Suprapubic skin (tissue), 4 donors: ENCODE measurements around the gene SAMD4A. TPM values are rescaled to one million over a fixed set of nuclear protein-coding genes. Genes with fewer than 3 reads are reported as not detected.

ENCODE experiments used
- DNase-seq, 2 donors: peaks; one replicate each; pipeline ENCODE4 v3.0.0-alpha.2; 2019; ENCODE audit warnings: low spot score in 2 of 2
- H3K27ac ChIP-seq: fragments of 200-600 bp; sonication (generic); one replicate; pipeline ENCODE4 v1.5.1; 2019
- H3K27me3 ChIP-seq: fragments of 200-600 bp; sonication (generic); one replicate; pipeline ENCODE4 v1.5.1; 2019
- H3K36me3 ChIP-seq: fragments of 200-600 bp; sonication (generic); one replicate; pipeline ENCODE4 v1.5.1; 2019
- H3K4me1 ChIP-seq: fragments of 200-600 bp; sonication (generic); one replicate; pipeline ENCODE4 v1.5.1; 2019
- H3K4me3 ChIP-seq: fragments of 200-600 bp; sonication (generic); one replicate; pipeline ENCODE4 v1.5.1; 2019; ENCODE audit warnings: mild to moderate bottlenecking
- H3K9me3 ChIP-seq: fragments of 200-600 bp; sonication (generic); one replicate; pipeline ENCODE4 v1.5.1; 2019
- EP300 ChIP-seq: sonication (generic); formaldehyde crosslinking; IDR thresholded peaks from one replicate; pipeline ENCODE4 v1.6.1; 2017; ENCODE audit warnings: antibody characterized with exemption
- POLR2A ChIP-seq, 2 donors: fragments of 450-650 bp; IDR thresholded peaks; one replicate each; pipeline ENCODE4 v1.6.1; 2017; ENCODE audit warnings: antibody characterized with exemption in 2 of 2, mild to moderate bottlenecking in 2 of 2, moderate library complexity in 2 of 2
- POLR2AphosphoS5 ChIP-seq, 3 donors: sonication (generic); formaldehyde crosslinking; IDR thresholded peaks; one replicate each; pipeline ENCODE4 v1.6.1; 2017; ENCODE audit warnings: antibody characterized with exemption in 3 of 3
- WGBS: methylation state at CpG from one replicate; pipeline ENCODE4 v1.1.5; 2018; 5-methylcytosine and 5-hydroxymethylcytosine counted together
- total RNA-seq, 4 donors: library from RNA; depleted of rRNA; stranded (reverse); fragments of >200 nt; gene quantifications; one replicate each; pipeline ENCODE4 v1.1.0, GENCODE V29; 2016
- TF ChIP-seq, protein P1 (sequence below), 2 donors: fragments of 200-600 bp in 1 of 2; fragments of 450-650 bp in 1 of 2; sonication (generic) in 1 of 2; IDR thresholded peaks; one replicate each; pipeline ENCODE4 v1.5.1; 2016 to 2019; ENCODE audit warnings: antibody characterized with exemption in 2 of 2, mild to moderate bottlenecking in 1 of 2, moderate library complexity in 1 of 2

Gene SAMD4A
- total RNA-seq, 4 donors from 2014 or later: 7.7 to 26.6 (median 9.7) TPM

DNA sequence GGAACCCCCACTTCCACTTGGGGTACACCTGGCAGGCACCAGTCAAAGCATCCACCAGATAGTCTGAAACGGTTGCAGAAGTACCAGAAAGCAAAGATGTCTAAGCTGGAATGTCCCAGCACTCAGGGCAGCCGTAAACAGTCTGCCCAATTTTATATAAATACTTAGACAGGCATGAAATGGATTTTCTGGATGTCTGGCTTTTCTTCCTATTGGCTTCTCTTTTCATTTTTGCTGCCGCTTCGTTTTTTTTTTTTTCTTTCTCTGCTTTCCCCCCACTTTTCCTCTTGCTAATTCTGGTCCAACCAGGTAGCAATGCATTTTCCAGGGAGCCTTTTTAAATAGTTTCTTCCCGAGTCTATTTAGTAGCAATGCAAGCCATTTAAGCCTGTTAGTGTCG lies 168.0 kb downstream of the SAMD4A start:
- no peaks in the 10 kb centered on the region for H3K27me3 ChIP-seq
- no peaks in the 10 kb centered on the region for H3K9me3 ChIP-seq
- TF ChIP-seq, protein P1, sequence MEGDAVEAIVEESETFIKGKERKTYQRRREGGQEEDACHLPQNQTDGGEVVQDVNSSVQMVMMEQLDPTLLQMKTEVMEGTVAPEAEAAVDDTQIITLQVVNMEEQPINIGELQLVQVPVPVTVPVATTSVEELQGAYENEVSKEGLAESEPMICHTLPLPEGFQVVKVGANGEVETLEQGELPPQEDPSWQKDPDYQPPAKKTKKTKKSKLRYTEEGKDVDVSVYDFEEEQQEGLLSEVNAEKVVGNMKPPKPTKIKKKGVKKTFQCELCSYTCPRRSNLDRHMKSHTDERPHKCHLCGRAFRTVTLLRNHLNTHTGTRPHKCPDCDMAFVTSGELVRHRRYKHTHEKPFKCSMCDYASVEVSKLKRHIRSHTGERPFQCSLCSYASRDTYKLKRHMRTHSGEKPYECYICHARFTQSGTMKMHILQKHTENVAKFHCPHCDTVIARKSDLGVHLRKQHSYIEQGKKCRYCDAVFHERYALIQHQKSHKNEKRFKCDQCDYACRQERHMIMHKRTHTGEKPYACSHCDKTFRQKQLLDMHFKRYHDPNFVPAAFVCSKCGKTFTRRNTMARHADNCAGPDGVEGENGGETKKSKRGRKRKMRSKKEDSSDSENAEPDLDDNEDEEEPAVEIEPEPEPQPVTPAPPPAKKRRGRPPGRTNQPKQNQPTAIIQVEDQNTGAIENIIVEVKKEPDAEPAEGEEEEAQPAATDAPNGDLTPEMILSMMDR (IDR thresholded peaks at IDR 0.05): no peak
- TF ChIP-seq EP300 (no peak), POLR2AphosphoS5 (IDR thresholded peaks at IDR 0.05) (no peak), POLR2A (IDR thresholded peaks at IDR 0.05) (no peak)
- peaks cover 26% of the 10 kb centered on the region for H3K4me1 ChIP-seq
- H3K27ac ChIP-seq: no peak overlapping the region
- WGBS: 93% methylated on average over 6 of the region's 6 CpGs
- no peaks in the 10 kb centered on the region for H3K36me3 ChIP-seq
- H3K4me3 ChIP-seq: no peak overlapping the region
- no peak for DNase-seq

DNA sequence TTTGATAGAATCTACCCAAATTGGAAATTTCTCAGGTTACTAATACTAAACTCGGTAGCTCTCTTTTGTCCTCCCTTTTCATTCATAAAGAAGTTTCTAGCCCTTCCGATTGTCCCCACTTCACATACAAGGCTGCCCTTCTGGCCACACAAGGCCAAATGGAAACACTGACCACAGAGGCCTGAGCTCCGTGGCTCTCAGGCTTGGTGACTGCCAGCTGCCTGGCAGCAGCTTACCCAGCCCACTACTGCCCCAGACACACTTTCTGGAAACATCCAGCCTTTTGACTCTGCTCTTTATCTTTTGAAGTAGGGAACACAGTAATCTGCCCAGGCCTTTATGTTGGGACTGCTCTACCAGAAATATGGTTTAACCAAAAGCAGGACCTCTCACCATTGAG lies 168.5 kb downstream of the SAMD4A start:
- no peaks in the 10 kb centered on the region for H3K9me3 ChIP-seq
- TF ChIP-seq, protein P1 (IDR thresholded peaks at IDR 0.05): no peak
- TF ChIP-seq POLR2A (IDR thresholded peaks at IDR 0.05) (no peak), POLR2AphosphoS5 (IDR thresholded peaks at IDR 0.05) (no peak), EP300 (no peak)
- H3K27me3 ChIP-seq: no peaks in the 10 kb centered on the region
- 89% methylated on average over 3 of the region's 3 CpGs for WGBS
- no peaks in the 10 kb centered on the region for H3K36me3 ChIP-seq
- no peak overlapping the region for H3K27ac ChIP-seq
- DNase-seq: no peak
- H3K4me3 ChIP-seq: no peak overlapping the region
- H3K4me1 ChIP-seq: peaks cover 26% of the 10 kb centered on the region

DNA sequence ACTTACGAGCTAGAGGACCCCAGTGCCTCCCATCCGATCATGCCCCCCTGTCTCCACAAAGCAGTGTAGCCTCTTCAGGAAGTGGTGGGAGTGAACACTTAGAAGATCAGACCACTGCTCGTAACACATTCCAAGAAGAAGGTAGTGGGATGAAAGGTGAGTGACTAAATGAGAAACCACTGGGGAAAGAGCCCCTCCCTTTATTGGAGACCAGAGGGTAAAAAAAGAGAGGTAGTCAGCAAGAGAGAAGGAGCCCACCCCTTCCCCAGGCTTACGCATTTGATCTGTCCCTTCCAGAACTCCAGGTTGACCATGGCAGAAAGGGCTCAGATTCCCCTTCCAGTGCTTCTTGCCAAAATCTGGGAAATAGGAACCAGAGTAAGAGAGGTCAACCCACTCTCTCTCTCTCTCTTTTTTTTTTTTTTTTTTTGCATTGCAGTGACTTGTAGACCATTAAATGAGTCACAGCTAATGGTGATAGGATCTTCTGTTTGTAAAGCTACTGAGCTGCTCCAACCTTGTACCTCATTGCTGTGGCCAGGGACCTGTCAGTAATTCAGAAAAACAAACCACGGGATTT lies 170.3 kb downstream of the SAMD4A start:
- H3K27me3 ChIP-seq: no peaks in the 10 kb centered on the region
- TF ChIP-seq, protein P1 (IDR thresholded peaks at IDR 0.05): no peak
- TF ChIP-seq POLR2A (IDR thresholded peaks at IDR 0.05): no peak
- no peak for TF ChIP-seq EP300
- TF ChIP-seq POLR2AphosphoS5 (IDR thresholded peaks at IDR 0.05): no peak
- H3K36me3 ChIP-seq: no peaks in the 10 kb centered on the region
- H3K4me3 ChIP-seq: no peak overlapping the region
- no peak for DNase-seq
- no peak overlapping the region for H3K27ac ChIP-seq
- peaks cover 20% of the 10 kb centered on the region for H3K4me1 ChIP-seq
- no peaks in the 10 kb centered on the region for H3K9me3 ChIP-seq
- WGBS: 79% methylated on average over 5 of the region's 5 CpGs

DNA sequence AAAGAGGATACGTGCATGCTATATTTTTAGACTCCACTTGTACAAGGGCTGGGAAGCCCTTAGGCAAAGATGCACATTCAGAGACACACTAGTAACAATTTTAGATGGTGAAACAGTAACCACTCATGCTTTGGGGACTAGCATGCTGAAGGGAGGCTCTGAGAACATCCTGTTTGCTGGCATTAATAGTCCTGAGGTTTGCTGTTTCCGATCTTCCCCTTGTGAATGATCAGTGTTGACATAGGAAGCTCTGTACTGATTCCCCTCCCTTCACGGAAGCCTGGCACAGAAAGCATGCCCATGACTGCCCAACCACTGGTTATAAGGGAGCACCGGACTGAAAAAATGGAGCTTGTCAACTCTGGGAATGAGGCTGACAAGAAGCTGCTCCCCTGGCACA lies 171.1 kb downstream of the SAMD4A start:
- Histone ChIP-seq H3K27me3 (no peaks in the 10 kb centered on the region), H3K4me3 (no peak overlapping the region), H3K9me3 (no peaks in the 10 kb centered on the region), H3K36me3 (no peaks in the 10 kb centered on the region), H3K4me1 (peaks cover 20% of the 10 kb centered on the region), H3K27ac (no peak overlapping the region)
- TF ChIP-seq POLR2A (IDR thresholded peaks at IDR 0.05) (no peak), EP300 (no peak), POLR2AphosphoS5 (IDR thresholded peaks at IDR 0.05) (no peak)
- TF ChIP-seq, protein P1 (IDR thresholded peaks at IDR 0.05): no peak
- WGBS: 48% methylated on average over 4 of the region's 4 CpGs
- no peak for DNase-seq

DNA sequence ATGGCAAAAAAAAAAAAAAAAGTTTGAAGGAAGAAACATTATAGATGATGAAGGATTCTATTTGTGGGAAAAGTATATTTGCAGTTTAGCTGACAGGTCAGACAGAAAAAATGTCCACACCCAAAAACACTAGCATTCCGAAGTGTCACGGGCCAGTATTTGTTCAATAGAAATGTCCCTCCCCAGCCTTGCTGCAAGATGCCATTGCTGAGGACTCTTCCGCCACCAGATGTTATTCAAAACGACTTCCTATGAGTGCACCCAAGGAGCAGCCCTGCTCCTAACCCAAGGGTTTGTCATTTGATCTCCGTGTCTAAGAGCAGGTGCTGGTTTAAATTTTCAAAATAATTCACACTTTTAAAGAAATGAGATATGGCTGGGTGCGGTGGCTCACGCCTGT lies 172.6 kb downstream of the SAMD4A start:
- Histone ChIP-seq H3K36me3 (no peaks in the 10 kb centered on the region), H3K27ac (no peak overlapping the region), H3K27me3 (no peaks in the 10 kb centered on the region), H3K9me3 (no peaks in the 10 kb centered on the region), H3K4me3 (no peak overlapping the region), H3K4me1 (peaks cover 18% of the 10 kb centered on the region)
- WGBS: 92% methylated on average over 7 of the region's 7 CpGs
- DNase-seq: no peak
- TF ChIP-seq, protein P1 (IDR thresholded peaks at IDR 0.05): no peak
